ENCODE measurements around the gene HMCES. TPM values are rescaled to one million over a fixed set of nuclear protein-coding genes. Genes with fewer than 3 reads are reported as not detected.
A peak's percentile ranks its signal among the peaks of the same experiment; 100 is the strongest.

HMCES gene
- total RNA-seq, 4 donors from 2014 or later = 25.3 to 35.7 (median 30.2) TPM

DNA sequence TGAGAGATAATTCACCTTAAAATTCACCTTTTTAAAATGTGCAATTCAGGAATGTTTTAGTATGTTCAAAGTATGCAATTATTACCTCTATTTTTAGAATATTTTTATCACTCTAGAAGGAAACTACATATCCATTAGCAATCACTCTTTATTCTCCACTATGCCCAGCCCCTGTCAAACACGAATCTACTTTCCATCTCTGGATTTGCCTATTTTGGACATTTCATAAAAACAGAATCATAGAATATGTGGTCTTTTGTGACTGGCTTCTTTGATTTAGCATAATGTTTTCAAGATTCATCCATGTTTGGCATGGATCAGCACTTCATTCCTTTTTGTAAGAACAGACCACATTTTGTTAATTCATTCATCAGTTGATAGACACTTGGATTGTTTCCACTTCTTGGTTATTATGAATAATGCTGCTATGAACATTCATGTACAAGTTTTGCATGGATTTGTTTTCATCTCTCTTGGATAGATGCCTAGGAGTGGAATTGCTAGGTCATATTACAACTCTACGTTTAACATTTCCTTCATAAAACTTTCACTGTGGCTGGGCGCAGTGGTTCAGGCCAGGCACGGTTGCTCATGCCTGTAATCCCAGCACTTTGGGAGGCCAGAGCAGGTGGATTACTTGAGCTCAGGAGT is 12.7 kb downstream of the HMCES start:
- no peak for ATAC-seq
- WGBS, 2 donors (ENCODE audit: low coverage in 1 of 2) = 21 to 32% methylated on average over 4 of the region's 4 CpGs
- Histone ChIP-seq H3K36me3 (peaks cover 0 to 92% of the 10 kb centered on the region in 2 donors), H3K27me3 (no peaks in the 10 kb centered on the region), H3K9me3 (no peaks in the 10 kb centered on the region), H3K4me3 (no peak overlapping the region), H3K27ac (peak overlapping the region in 1 of 4 donors; percentile 5), H3K4me1 (peaks cover 0 to 8% (median 0%) of the 10 kb centered on the region in 3 donors)
- TF ChIP-seq, protein P1, sequence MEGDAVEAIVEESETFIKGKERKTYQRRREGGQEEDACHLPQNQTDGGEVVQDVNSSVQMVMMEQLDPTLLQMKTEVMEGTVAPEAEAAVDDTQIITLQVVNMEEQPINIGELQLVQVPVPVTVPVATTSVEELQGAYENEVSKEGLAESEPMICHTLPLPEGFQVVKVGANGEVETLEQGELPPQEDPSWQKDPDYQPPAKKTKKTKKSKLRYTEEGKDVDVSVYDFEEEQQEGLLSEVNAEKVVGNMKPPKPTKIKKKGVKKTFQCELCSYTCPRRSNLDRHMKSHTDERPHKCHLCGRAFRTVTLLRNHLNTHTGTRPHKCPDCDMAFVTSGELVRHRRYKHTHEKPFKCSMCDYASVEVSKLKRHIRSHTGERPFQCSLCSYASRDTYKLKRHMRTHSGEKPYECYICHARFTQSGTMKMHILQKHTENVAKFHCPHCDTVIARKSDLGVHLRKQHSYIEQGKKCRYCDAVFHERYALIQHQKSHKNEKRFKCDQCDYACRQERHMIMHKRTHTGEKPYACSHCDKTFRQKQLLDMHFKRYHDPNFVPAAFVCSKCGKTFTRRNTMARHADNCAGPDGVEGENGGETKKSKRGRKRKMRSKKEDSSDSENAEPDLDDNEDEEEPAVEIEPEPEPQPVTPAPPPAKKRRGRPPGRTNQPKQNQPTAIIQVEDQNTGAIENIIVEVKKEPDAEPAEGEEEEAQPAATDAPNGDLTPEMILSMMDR (IDR thresholded peaks at IDR 0.05) = no peak
- TF ChIP-seq POLR2A (IDR thresholded peaks at IDR 0.05) (no peak), POLR2AphosphoS5 (IDR thresholded peaks at IDR 0.05) (no peak), EP300 (IDR thresholded peaks at IDR 0.05) (no peak)

DNA sequence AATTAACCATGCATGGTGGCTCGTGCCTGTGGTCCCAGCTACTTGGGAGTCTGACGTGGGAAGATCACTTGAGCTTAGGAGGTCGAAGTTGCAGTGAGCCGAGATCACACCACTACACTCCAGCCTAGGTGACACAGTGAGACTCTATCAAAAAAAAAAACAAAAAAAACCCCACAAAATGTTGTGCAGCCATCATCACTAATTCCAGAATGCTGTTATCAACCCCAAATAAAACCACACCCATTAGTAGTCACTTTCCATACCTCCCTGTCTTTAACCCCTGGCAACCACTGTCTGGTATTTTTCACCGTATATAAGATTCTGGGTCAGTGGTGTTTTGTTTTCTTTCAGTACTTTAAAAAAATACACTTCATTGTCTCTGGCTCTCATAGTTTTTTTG is 16.6 kb downstream of the HMCES start:
- Histone ChIP-seq H3K4me1 (peaks cover 0 to 8% (median 0%) of the 10 kb centered on the region in 3 donors), H3K27ac (no peak overlapping the region), H3K9me3 (no peaks in the 10 kb centered on the region), H3K36me3 (peaks cover 0 to 99% of the 10 kb centered on the region in 2 donors), H3K27me3 (no peaks in the 10 kb centered on the region), H3K4me3 (no peak overlapping the region)
- no peak for ATAC-seq
- WGBS, 2 donors (ENCODE audit: low coverage in 1 of 2) = 93 to 98% methylated on average over 4 to 5 of the region's 5 CpGs
- TF ChIP-seq, protein P1 (IDR thresholded peaks at IDR 0.05) = no peak

DNA sequence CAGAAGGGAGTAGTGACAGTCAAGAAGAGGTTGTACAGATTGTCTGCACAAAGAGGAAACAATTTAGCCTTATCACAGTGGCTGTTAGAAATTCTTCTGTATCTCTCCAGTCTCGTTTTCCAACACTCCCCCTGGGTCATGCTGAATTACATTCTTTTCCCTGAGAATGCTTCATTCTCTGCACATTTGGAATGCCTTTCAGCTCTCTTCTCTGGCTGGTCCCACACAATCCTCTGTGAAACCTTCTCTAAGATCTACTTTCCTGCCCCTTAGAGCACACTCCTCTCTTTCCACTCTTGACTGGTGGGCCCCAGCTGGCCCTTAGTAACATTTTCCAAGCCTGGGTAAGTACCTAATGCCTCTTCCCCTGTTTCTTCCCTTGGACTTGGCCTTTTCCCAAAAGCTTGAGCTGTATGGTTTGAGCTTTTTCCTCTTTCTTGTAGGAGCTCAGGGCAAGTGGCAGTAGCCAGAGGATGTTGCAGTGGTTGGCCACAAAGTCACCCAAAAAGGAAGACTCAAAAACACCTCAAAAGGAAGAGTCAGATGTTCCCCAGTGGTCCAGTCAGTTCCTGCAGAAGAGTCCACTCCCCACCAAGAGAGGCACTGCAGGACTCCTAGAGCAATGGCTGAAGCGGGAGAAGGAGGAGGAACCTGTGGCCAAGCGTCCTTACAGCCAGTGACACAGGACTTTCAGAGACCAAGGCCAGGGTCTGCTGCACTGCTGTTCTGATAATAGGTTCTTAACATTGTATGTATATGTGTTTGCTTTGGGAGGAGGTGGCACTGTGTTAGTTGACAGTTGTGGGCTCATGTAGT is 25.7 kb downstream of the HMCES start:
- peaks cover 0 to 23% (median 7%) of the 10 kb centered on the region in 3 donors for H3K4me1 ChIP-seq
- no peaks in the 10 kb centered on the region for H3K9me3 ChIP-seq
- H3K4me3 ChIP-seq = no peak overlapping the region
- no peak for TF ChIP-seq POLR2AphosphoS5 (IDR thresholded peaks at IDR 0.05)
- no peak for TF ChIP-seq POLR2A (IDR thresholded peaks at IDR 0.05)
- TF ChIP-seq, protein P1 (IDR thresholded peaks at IDR 0.05) = no peak
- no peak for TF ChIP-seq EP300 (IDR thresholded peaks at IDR 0.05)
- no peaks in the 10 kb centered on the region for H3K27me3 ChIP-seq
- 25 to 50% methylated on average over 1 to 3 of the region's 3 CpGs for WGBS, 2 donors (ENCODE audit: low coverage in 1 of 2)
- ATAC-seq = no peak
- peaks cover 0 to 56% of the 10 kb centered on the region in 2 donors for H3K36me3 ChIP-seq
- peak overlapping the region in 3 of 4 donors; percentile 54 to 81 (median 78) for H3K27ac ChIP-seq

DNA sequence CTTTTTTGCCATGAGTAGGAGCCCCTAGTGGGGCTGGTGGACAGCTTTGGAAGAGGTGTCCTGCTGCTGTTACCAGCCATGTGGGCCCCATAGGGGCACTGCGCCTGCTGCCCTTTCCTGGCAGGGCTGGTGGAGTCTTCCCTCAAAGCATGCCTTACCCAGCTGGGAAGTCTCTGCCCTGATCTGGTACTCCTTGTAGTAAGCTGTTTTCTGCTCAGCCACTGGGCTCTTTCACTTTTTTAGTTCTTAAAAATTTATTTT is 26.2 kb downstream of the HMCES start:
- peaks cover 0 to 23% (median 7%) of the 10 kb centered on the region in 3 donors for H3K4me1 ChIP-seq
- H3K9me3 ChIP-seq = no peaks in the 10 kb centered on the region
- ATAC-seq = no peak
- WGBS, 2 donors (ENCODE audit: low coverage in 1 of 2) = 83% methylated on average over 1 of the region's 1 CpG
- H3K36me3 ChIP-seq = peaks cover 0 to 51% of the 10 kb centered on the region in 2 donors
- TF ChIP-seq, protein P1 (IDR thresholded peaks at IDR 0.05) = no peak
- TF ChIP-seq POLR2AphosphoS5 (IDR thresholded peaks at IDR 0.05) (no peak), EP300 (IDR thresholded peaks at IDR 0.05) (no peak), POLR2A (IDR thresholded peaks at IDR 0.05) (no peak)
- no peak overlapping the region for H3K4me3 ChIP-seq
- peak overlapping the region in 3 of 4 donors; percentile 54 to 81 (median 78) for H3K27ac ChIP-seq
- no peaks in the 10 kb centered on the region for H3K27me3 ChIP-seq

Measured in gastroesophageal sphincter (tissue), 4 donors.